Measurements from ENCODE around the gene DHX40.
"Not testable (repeated sequence)": the region's sequence is repeated elsewhere in the genome, so short reads cannot be mapped to it uniquely, and the experiment has no call there.

DHX40 gene

DNA sequence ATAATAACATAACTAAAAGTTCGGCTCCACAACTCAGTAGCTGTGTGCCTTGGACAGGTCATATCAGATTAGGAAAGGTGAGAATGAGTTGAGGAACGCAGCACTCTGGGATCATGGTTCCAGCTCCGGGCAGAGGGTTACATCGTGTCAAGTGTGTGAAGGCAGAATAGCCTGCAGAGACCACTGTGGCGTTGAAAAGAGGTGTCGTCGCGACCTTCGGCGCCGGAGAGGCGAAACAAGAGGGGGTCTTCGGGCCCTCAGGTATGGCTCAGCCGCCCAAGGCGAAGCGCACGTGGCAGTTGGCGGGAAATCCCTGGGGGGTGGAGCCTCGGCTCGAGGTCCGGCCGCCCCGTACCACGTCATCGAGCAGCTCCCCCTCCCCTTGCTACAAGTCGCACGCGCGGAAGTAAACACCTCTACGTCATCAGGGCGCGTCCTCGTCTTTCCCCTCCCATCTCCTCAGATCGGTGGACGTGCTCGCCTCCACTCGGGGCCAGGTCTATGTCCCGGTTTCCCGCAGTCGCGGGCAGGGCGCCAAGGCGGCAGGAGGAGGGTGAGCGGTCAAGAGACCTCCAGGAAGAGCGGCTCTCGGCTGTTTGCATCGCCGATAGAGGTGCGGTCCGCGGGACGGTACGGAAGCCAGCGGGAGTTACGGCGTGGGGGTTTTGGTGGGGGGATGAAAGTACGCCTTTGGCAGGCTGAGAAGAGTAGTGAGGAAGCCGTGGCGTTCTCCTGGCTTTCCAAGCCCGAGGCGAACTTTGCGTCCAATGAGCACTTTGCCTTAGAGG is at the start of gene DHX40:
Gene DHX40, plus strand, starts transcription at position 440 of the 788 bp plus-strand sequence. Its CDS starts 62 bp downstream, at position 502.
- TF ChIP-seq ZNF274 (IDR thresholded peaks at IDR 0.05; ENCODE audit: low read depth, low read length), result no peak
- H3K4me3 ChIP-seq (ENCODE audit: low read length), result peak within 1 kb of the TSS; percentile 88

DNA sequence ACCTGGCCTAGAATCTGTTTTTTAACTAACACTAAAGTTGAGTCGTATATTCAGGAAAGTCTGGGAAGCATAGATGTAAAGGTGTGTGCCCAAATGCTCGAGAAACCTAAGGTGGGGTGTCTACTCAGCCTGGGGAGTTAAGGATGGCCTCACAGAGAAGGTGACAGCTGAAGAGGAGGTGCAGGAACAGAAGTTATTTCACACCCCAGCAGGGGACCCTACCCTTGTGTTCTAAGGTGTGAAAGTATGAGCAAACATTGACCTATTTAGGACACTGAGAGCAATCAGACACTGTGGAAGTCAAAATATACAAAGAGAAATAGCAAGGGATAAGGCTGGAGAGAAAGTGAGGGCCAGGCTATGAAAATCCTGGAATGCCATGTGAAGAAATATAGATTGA is 49.0 kb upstream of the DHX40 start:
- TF ChIP-seq ZNF274 (IDR thresholded peaks at IDR 0.05; ENCODE audit: low read depth, low read length), result no peak
- H3K4me3 ChIP-seq (ENCODE audit: low read length), result no peak overlapping the region

- TF ChIP-seq ZNF274 (IDR thresholded peaks at IDR 0.05; ENCODE audit: low read depth, low read length), result no peak
- H3K4me3 ChIP-seq (ENCODE audit: low read length), result no peak overlapping the region
Measured at GRCh38 chr17:59519132-59519531, 46.3 kb upstream of the DHX40 start.

- no peak for TF ChIP-seq ZNF274 (IDR thresholded peaks at IDR 0.05; ENCODE audit: low read depth, low read length)
- no peak overlapping the region for H3K4me3 ChIP-seq (ENCODE audit: low read length)
Measured at GRCh38 chr17:59520251-59520650, 45.2 kb upstream of the DHX40 start.

- no peak for TF ChIP-seq ZNF274 (IDR thresholded peaks at IDR 0.05; ENCODE audit: low read depth, low read length)
- H3K4me3 ChIP-seq (ENCODE audit: low read length), result no peak overlapping the region
Measured at GRCh38 chr17:59521465-59522126, 43.8 kb upstream of the DHX40 start.

DNA sequence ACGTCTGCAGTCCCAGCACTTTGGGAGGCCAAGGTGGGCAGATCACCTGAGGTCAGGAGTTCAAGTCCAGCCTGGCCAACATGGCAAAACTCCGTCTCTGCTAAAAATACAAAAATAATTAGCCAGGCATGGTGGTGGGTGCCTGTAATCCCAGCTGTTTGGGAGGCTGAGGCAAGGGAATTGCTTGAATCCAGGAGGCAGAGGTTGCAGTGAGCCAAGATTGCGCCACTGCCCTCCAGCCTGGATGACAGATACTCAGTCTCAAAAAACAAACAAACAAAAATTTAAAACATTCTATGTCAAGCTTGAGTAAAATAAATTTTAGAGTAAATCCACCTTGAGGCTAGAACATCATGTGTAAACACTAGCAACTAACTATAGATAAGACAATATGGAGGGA is 40.5 kb upstream of the DHX40 start:
- not testable (repeated sequence) for H3K4me3 ChIP-seq (ENCODE audit: low read length)

DNA sequence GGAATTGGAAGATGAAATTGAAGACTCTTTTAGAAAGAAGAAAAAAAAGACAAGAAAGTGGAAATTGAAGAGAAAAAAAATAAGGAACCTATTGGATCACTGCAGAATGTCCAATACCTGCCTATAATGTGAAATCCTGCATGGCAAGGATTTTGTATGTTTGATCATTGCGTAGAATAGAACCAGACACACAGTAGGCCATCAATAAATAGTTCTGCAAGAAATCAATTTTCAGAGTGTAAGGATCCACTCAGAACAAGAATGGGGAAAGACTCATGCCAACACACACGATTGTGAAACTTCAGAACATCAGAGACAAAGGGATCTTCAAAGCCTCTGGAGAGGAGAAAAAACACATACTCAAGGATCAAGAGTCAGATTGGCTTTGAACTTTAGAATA is 39.7 kb upstream of the DHX40 start:
- no peak overlapping the region for H3K4me3 ChIP-seq (ENCODE audit: low read length)
- no peak for TF ChIP-seq ZNF274 (IDR thresholded peaks at IDR 0.05; ENCODE audit: low read depth, low read length)

GRCh38 chr17:59526451-59526850 is 39.0 kb upstream of the DHX40 start:
- no peak overlapping the region for H3K4me3 ChIP-seq (ENCODE audit: low read length)
- no peak for TF ChIP-seq ZNF274 (IDR thresholded peaks at IDR 0.05; ENCODE audit: low read depth, low read length)

GRCh38 chr17:59527325-59527917 is 38.0 kb upstream of the DHX40 start:
- no peak overlapping the region for H3K4me3 ChIP-seq (ENCODE audit: low read length)
- no peak for TF ChIP-seq ZNF274 (IDR thresholded peaks at IDR 0.05; ENCODE audit: low read depth, low read length)

DNA sequence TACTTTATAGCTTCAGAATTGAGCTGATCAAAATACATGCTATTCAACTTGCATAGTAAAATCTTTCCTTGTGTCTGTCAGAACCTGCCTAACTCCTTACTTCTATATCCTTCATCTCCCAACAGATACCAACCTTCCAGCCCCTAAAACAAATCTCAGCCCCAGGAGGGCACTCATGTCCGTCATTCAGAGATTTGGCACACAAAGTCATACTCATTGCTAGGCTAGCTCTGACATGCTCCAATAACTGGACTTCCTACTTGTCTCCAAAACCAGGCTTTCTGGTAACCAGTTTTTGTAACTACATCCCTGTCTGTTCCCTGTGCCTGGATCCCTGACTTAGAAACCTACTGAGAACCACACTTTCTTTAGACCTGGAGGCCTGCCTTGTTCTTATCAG is 37.5 kb upstream of the DHX40 start:
- TF ChIP-seq ZNF274 (IDR thresholded peaks at IDR 0.05; ENCODE audit: low read depth, low read length), result no peak
- no peak overlapping the region for H3K4me3 ChIP-seq (ENCODE audit: low read length)

DNA sequence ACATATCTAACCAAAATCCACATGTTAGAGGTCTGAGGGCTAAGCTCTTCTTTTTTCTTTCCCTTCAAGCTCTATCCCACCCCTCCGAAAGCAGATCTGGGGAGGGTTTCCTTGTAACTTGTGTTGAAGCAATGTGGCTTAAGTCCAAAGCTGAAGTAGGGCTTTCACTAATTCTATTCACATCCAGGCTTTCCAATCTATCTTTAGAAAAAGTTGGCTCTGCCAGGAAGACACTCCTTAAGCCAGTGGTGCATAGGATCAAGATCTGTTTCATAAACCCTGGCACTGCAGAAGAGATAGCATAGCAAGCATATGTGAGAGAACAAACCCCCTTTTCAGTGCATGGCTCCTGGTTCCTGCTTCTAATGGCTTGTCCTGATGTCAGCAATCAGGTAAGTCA is 34.9 kb upstream of the DHX40 start:
- TF ChIP-seq ZNF274 (IDR thresholded peaks at IDR 0.05; ENCODE audit: low read depth, low read length), result no peak
- H3K4me3 ChIP-seq (ENCODE audit: low read length), result no peak overlapping the region

- no peak for TF ChIP-seq ZNF274 (IDR thresholded peaks at IDR 0.05; ENCODE audit: low read depth, low read length)
- no peak overlapping the region for H3K4me3 ChIP-seq (ENCODE audit: low read length)
Measured at GRCh38 chr17:59533694-59534093, 31.7 kb upstream of the DHX40 start.

GRCh38 chr17:59534583-59534982 is 30.8 kb upstream of the DHX40 start:
- H3K4me3 ChIP-seq (ENCODE audit: low read length), result no peak overlapping the region
- no peak for TF ChIP-seq ZNF274 (IDR thresholded peaks at IDR 0.05; ENCODE audit: low read depth, low read length)

GRCh38 chr17:59538195-59538909 is 27.1 kb upstream of the DHX40 start:
- TF ChIP-seq ZNF274 (IDR thresholded peaks at IDR 0.05; ENCODE audit: low read depth, low read length), result no peak
- no peak overlapping the region for H3K4me3 ChIP-seq (ENCODE audit: low read length)

Measured in GM08714 (cell line).